Measurements from ENCODE around the gene ABTB1.

DNA sequence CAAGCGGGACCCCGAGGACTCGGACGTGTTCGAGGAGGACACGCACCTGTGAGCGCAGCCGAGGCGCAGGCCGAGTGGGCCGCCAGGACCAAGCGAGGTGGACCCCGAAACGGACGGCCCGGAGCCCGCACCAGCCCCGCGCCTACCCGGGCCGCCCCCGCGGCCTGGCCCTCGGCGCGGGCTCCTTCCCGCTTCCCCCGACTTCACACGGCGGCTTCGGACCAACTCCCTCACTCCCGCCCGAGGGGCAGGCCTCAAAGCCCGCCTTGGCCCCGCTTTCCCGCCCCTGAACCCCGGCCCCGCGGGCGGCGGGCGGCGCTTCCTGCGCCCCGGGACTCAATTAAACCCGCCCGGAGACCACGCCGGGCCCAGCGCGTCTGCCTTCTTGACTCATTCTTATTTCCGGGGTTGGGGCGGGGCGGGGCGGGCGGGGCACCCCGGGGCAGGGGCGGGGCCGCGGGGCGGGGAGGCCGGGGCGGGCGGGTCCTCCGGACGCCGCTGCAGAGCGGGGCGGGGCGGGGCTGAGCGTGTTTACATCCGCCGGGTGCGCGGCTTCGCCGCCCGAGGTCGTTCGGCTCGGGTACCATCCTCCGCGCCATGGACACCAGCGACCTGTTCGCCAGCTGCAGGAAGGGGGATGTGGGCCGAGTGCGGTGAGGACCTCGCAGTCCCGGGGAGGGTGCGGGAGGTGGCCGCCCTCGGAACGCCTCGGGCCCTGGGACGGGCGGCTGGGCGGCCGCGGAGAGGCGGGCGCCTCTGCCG lies at the start of gene ABTB1:
- TF ChIP-seq EZH2 (IDR thresholded peaks at IDR 0.05; ENCODE audit: borderline replicate concordance, insufficient read depth, low read length, poor library complexity, severe bottlenecking), result no peak
- TF ChIP-seq, protein P1, sequence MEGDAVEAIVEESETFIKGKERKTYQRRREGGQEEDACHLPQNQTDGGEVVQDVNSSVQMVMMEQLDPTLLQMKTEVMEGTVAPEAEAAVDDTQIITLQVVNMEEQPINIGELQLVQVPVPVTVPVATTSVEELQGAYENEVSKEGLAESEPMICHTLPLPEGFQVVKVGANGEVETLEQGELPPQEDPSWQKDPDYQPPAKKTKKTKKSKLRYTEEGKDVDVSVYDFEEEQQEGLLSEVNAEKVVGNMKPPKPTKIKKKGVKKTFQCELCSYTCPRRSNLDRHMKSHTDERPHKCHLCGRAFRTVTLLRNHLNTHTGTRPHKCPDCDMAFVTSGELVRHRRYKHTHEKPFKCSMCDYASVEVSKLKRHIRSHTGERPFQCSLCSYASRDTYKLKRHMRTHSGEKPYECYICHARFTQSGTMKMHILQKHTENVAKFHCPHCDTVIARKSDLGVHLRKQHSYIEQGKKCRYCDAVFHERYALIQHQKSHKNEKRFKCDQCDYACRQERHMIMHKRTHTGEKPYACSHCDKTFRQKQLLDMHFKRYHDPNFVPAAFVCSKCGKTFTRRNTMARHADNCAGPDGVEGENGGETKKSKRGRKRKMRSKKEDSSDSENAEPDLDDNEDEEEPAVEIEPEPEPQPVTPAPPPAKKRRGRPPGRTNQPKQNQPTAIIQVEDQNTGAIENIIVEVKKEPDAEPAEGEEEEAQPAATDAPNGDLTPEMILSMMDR (IDR thresholded peaks at IDR 0.05; ENCODE audit: poor library complexity, severe bottlenecking), result no peak
- peak; percentile 16 for TF ChIP-seq POLR2AphosphoS5 (IDR thresholded peaks at IDR 0.05)
- TF ChIP-seq EP300 (conservative IDR thresholded peaks at IDR 0.05; ENCODE audit: poor library complexity, severe bottlenecking), result no peak
